ENCODE results near the gene TEX51.

DNA sequence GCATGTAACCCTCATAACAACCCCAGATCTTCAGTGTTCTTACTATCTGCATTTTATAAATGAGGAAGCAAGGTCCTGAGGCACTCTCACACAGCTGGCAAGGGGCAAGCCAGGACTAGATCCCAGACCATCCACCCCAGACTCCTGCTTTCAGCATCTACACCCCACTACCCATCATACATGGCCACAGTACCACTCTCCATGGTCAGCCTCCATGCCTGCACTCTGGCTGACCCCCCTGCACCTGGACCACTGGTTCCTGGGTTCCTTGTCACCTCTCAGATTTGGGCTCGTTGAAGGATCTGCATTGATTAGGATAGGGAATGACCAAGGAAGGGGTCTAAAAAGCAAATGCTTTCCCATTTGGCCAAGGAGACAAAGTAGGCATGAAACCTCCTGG is 36.0 kb upstream of the TEX51 start:
- TF ChIP-seq CTCF (tag by site-specific recombination; IDR thresholded peaks at IDR 0.05) (no peak), ZNF335 (tag by site-specific recombination; conservative IDR thresholded peaks at IDR 0.05) (no peak), YY1 (tag by site-specific recombination; IDR thresholded peaks at IDR 0.05) (no peak), ZNF24 (tag by site-specific recombination; IDR thresholded peaks at IDR 0.05) (no peak), REST (tag by site-specific recombination; IDR thresholded peaks at IDR 0.05) (no peak), TRIM28 (IDR thresholded peaks at IDR 0.05; ENCODE audit: borderline replicate concordance, low read length) (no peak), ZNF707 (tag by site-specific recombination; IDR thresholded peaks at IDR 0.05) (no peak), ZNF549 (tag by site-specific recombination; IDR thresholded peaks at IDR 0.05) (no peak), ZBTB17 (tag by site-specific recombination; IDR thresholded peaks at IDR 0.05) (no peak), ZNF791 (tag by site-specific recombination; IDR thresholded peaks at IDR 0.05) (no peak), ZNF350 (tag by site-specific recombination; IDR thresholded peaks at IDR 0.05) (no peak), ZNF274 (IDR thresholded peaks at IDR 0.05; ENCODE audit: low read length) (no peak), ZNF274 (tag by site-specific recombination; IDR thresholded peaks at IDR 0.05; ENCODE audit: borderline replicate concordance) (no peak)

Data from HEK293 (cell line).